GM18526 (cell line): Measurements from ENCODE around the gene TMEM163.

Source experiments
- POLR2A ChIP-seq: IDR thresholded peaks from 3 replicates; pipeline ENCODE4 v1.6.1; 2011; ENCODE audit not compliant: insufficient read length; ENCODE audit errors: extremely low read depth

Gene TMEM163

GRCh38 chr2:134588556-134588955, 130.2 kb downstream of the TMEM163 start:
- TF ChIP-seq POLR2A = no peak

GRCh38 chr2:134586326-134586965, 132.4 kb downstream of the TMEM163 start:
- TF ChIP-seq POLR2A = no peak

GRCh38 chr2:134583997-134584520, 134.7 kb downstream of the TMEM163 start:
- TF ChIP-seq POLR2A = no peak

- no peak for TF ChIP-seq POLR2A
Observed at GRCh38 chr2:134583462-134583861, 135.3 kb downstream of the TMEM163 start.

- no peak for TF ChIP-seq POLR2A
Observed at GRCh38 chr2:134582547-134582899, 136.3 kb downstream of the TMEM163 start.

- no peak for TF ChIP-seq POLR2A
Observed at GRCh38 chr2:134581877-134582546, 136.8 kb downstream of the TMEM163 start.

GRCh38 chr2:134578316-134578715, 140.5 kb downstream of the TMEM163 start:
- TF ChIP-seq POLR2A = no peak

- no peak for TF ChIP-seq POLR2A
Observed at GRCh38 chr2:134576478-134576877, 142.3 kb downstream of the TMEM163 start.

GRCh38 chr2:134575888-134576287, 142.9 kb downstream of the TMEM163 start:
- TF ChIP-seq POLR2A = no peak

GRCh38 chr2:134574611-134575330, 144.0 kb downstream of the TMEM163 start:
- TF ChIP-seq POLR2A = no peak

GRCh38 chr2:134573724-134574123, 145.1 kb downstream of the TMEM163 start:
- no peak for TF ChIP-seq POLR2A

- no peak for TF ChIP-seq POLR2A
Observed at GRCh38 chr2:134573085-134573370, 145.8 kb downstream of the TMEM163 start.

- TF ChIP-seq POLR2A = no peak
Observed at GRCh38 chr2:134572314-134573084, 146.3 kb downstream of the TMEM163 start.

- TF ChIP-seq POLR2A = no peak
Observed at GRCh38 chr2:134570676-134571075, 148.1 kb downstream of the TMEM163 start.

- TF ChIP-seq POLR2A = no peak
Observed at GRCh38 chr2:134568413-134568812, 150.4 kb downstream of the TMEM163 start.
